ENCODE results near the gene WDR36.

GRCh38 chr5:111134864-111135263, 42.7 kb downstream of the WDR36 start:
- TF ChIP-seq CTCF (IDR thresholded peaks at IDR 0.05) (no peak), POLR2A (IDR thresholded peaks at IDR 0.05) (no peak)

Measured in stomach (tissue), 4 donors.